Common myeloid progenitor, CD34-positive (primary cell): Measurements from ENCODE around the gene ACSS1.

Experiments
- CTCF ChIA-PET: fragments of 350-600 bp; sonication (Branson Sonifier 250); formaldehyde crosslinking; loops from one replicate; lab custom pipeline; 2021; ENCODE audit warnings: antibody characterized with exemption; lab: Charles Lee
- POLR2A ChIA-PET: fragments of 350-600 bp; sonication (Branson Sonifier 250); formaldehyde crosslinking; loops from one replicate; lab custom pipeline; 2021; ENCODE audit warnings: antibody characterized with exemption; lab: Charles Lee
- DNase-seq, 3 donors: peaks; one replicate each; pipeline versions ENCODE4 v3.0.0 to v3.0.0-alpha.2; 2013
- H3K27ac ChIP-seq, 2 experiments: 1 replicate in 1 of 2; 2 replicates in 1 of 2; pipeline ENCODE4 v1.7.0; 2013; ENCODE audit warnings: inconsistent platforms in 2 of 2, low read length in 2 of 2, mild to moderate bottlenecking in 2 of 2, low read depth in 1 of 2, moderate library complexity in 1 of 2; ENCODE audit not compliant: severe bottlenecking in 2 of 2, insufficient read depth in 1 of 2, poor library complexity in 1 of 2
- H3K27me3 ChIP-seq, 5 experiments: replicated peaks in 2 of 5; 1 replicate in 3 of 5; 2 replicates in 2 of 5; pipeline versions ENCODE4 v1.6.1 to v1.7.0; 2013; ENCODE audit warnings: low read length in 4 of 5, mild to moderate bottlenecking in 2 of 5, moderate library complexity in 2 of 5, inconsistent platforms in 1 of 5; ENCODE audit not compliant: insufficient read depth in 5 of 5, control insufficient read depth in 4 of 5
- H3K36me3 ChIP-seq, 4 experiments: 1 replicate in 2 of 4; 2 replicates in 2 of 4; pipeline versions ENCODE4 v1.6.1 to v1.7.0; 2013; ENCODE audit warnings: low read length in 3 of 4, control low read depth in 1 of 4, mild to moderate bottlenecking in 1 of 4; ENCODE audit not compliant: control insufficient read depth in 4 of 4, insufficient read depth in 4 of 4
- H3K4me1 ChIP-seq, 4 experiments: 1 replicate in 3 of 4; 2 replicates in 1 of 4; pipeline versions ENCODE4 v1.6.1 to v1.7.1; 2013; ENCODE audit warnings: low read length in 3 of 4, mild to moderate bottlenecking in 3 of 4, control low read depth in 1 of 4, inconsistent platforms in 1 of 4, moderate library complexity in 1 of 4; ENCODE audit not compliant: control insufficient read depth in 4 of 4, insufficient read depth in 4 of 4; ENCODE audit errors: control extremely low read depth in 1 of 4
- H3K4me3 ChIP-seq, 7 experiments: 1 replicate in 4 of 7; 2 replicates in 3 of 7; pipeline versions ENCODE4 v1.5.1 to v1.7.0; 2013; ENCODE audit warnings: mild to moderate bottlenecking in 7 of 7, low read length in 6 of 7, moderate library complexity in 6 of 7, inconsistent platforms in 2 of 7, low read depth in 2 of 7, control low read depth in 1 of 7; ENCODE audit not compliant: insufficient read depth in 4 of 7, control insufficient read depth in 1 of 7; ENCODE audit errors: extremely low read depth in 1 of 7
- H3K9me3 ChIP-seq, 5 experiments: 1 replicate in 4 of 5; 2 replicates in 1 of 5; pipeline versions ENCODE4 v1.6.1 to v1.7.1; 2013; ENCODE audit warnings: low read length in 4 of 5, mild to moderate bottlenecking in 2 of 5, inconsistent platforms in 1 of 5, low read depth in 1 of 5, moderate library complexity in 1 of 5; ENCODE audit not compliant: control insufficient read depth in 4 of 5, insufficient read depth in 2 of 5; ENCODE audit errors: control extremely low read depth in 1 of 5
- WGBS: methylation state at CpG from one replicate; pipeline ENCODE4 v1.1.5; 2013; ENCODE audit not compliant: insufficient coverage; 5-methylcytosine and 5-hydroxymethylcytosine counted together

The ACSS1 gene

DNA sequence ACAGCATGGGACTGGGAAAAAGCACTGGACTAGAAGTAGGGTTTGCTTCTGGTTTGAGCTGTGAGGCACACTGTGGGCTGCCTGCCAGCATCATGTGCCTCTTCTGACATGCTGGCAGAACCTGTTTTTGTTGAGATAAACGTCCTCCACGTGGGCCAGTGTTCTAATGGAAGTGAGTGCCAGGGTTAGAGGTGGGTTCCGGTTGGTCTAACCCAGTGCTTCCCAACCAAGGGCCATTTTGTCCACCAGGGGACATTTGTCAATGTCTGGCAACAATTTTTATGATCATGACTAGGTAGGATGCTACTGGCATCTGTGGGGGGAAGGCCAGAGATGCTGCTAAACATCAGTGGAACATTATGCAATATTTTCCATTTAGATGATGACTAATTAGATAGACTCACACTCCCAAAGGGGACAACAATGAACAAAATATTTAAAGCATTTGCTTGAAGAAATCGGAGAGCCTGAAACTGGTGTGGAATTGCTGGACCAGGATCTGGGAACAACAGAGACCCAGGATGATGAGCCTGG, 57.6 kb downstream of the ACSS1 start:
- Histone ChIP-seq H3K4me3 (no peak overlapping the region), H3K36me3 (peaks cover 0 to 18% (median 10%) of the 10 kb centered on the region in 4 experiments), H3K4me1 (peaks cover 0 to 15% (median 5%) of the 10 kb centered on the region in 4 experiments), H3K27me3 (no peaks in the 10 kb centered on the region), H3K27ac (no peak overlapping the region), H3K9me3 (peaks cover 0 to 3% (median 3%) of the 10 kb centered on the region in 5 experiments)
- 23% methylated on average over 4 of the region's 4 CpGs for WGBS
- ChIA-PET POLR2A (no interaction called here), CTCF (interaction anchor here (0.9 to 8.2 kb wide), 5 partner anchors 9 to 71 kb away, joined by 3 to 160 read pairs (median 3); no protein-coding TSS in a partner anchor)
- DNase-seq, result peak in 2 of 3 donors; percentile 55 to 70

DNA sequence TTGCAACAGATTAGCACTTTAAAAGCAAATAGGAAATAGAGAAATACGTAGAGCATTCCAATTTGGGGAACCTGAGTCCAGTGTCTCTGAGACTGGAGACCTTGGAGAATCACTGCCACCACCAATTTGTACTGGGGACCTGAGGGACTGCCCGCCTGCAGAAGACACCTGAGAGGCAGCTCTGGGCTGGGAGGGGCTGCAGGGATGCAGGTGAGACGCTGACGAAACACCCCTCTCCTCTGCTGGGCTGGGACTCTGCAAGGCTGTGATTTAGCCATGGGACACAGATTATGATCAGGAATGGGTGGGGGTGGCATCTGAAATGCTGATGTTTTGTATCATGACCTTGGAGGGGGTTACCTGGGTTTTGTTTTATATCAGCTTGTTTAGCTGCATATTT, 58.4 kb downstream of the ACSS1 start:
- no peak for DNase-seq
- CTCF ChIA-PET, result interaction anchor here (1.1 to 8.2 kb wide), 9 partner anchors 10 to 94 kb away, joined by 3 to 160 read pairs (median 3); no protein-coding TSS in a partner anchor
- Histone ChIP-seq H3K4me1 (peaks cover 0 to 20% (median 9%) of the 10 kb centered on the region in 4 experiments), H3K4me3 (no peak overlapping the region), H3K9me3 (peaks cover 0 to 3% (median 3%) of the 10 kb centered on the region in 5 experiments), H3K36me3 (peaks cover 0 to 14% (median 9%) of the 10 kb centered on the region in 4 experiments), H3K27me3 (no peaks in the 10 kb centered on the region), H3K27ac (no peak overlapping the region)
- POLR2A ChIA-PET, result no interaction called here
- 100% methylated on average over 4 of the region's 4 CpGs for WGBS

DNA sequence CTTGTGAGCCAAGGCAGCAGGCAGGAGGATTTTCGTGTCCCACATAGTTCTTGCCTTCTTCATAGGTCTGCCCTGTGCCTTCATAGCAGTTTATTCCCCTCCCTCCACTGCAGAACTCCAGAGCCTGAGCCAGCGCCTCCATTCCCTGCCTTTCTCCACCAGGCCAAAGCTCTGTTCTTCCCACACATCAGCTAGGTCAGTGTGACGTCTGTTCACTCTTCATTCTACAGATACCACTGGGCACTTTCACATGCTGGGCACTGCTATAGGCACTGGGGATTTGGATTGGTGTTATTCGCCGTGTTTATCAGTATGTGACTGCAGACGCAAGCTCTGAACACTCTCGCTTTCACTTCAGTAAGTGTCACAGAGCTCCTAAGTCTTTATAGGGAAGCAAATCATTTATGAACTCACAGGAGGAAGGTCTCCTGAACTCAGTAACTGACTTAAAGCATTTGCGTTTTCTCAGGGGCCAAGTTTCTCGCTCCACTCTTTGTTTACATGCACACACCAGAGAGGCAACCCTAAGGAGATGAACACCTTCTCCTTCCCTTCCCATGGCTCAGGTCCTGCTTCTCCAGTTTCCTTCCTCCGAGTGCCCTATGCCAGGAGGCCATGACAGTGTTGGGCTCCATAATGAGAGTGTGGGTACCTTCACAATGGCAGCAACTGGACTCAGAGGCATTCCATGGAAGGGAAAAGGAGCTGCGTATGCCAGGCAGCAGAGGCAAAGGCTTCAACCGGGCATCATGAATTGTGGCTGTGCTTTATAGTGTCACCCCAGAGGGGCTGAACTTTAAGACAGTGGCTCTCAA, 59.1 kb downstream of the ACSS1 start:
- CTCF ChIA-PET, result interaction anchor here (1.1 to 8.2 kb wide), 12 partner anchors 11 to 95 kb away, joined by 3 to 160 read pairs (median 3); no protein-coding TSS in a partner anchor
- DNase-seq, result no peak
- no peaks in the 10 kb centered on the region for H3K27me3 ChIP-seq
- 94% methylated on average over 11 of the region's 12 CpGs for WGBS
- H3K4me1 ChIP-seq, result peaks cover 0 to 22% (median 11%) of the 10 kb centered on the region in 4 experiments
- POLR2A ChIA-PET, result no interaction called here
- no peak overlapping the region for H3K4me3 ChIP-seq
- H3K27ac ChIP-seq, result no peak overlapping the region
- peaks cover 0 to 13% (median 5%) of the 10 kb centered on the region in 4 experiments for H3K36me3 ChIP-seq
- H3K9me3 ChIP-seq, result peaks cover 0 to 3% (median 3%) of the 10 kb centered on the region in 5 experiments

DNA sequence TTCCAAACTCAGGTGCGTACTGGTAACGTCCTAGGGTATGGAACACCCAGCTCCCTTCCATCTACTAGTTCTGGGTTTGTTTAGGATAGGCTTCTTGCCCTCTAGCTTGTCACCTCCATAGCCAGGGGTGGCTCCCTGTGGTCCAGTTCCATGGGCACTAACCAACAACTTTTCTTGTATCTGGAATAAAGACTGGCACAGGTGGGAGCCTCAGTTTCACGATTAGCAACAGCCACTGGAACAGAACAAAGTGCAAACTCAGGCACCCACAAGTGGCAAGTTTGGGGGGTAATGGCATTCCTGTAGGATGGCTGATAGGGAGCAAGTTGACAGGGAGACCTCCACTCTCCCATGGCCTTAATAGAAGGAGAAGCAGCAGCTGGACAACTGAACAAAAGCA, 59.8 kb downstream of the ACSS1 start:
- H3K36me3 ChIP-seq, result peaks cover 0 to 7% (median 4%) of the 10 kb centered on the region in 4 experiments
- no peak for DNase-seq
- no peak overlapping the region for H3K4me3 ChIP-seq
- POLR2A ChIA-PET, result no interaction called here
- H3K27me3 ChIP-seq, result no peaks in the 10 kb centered on the region
- peaks cover 0 to 29% (median 16%) of the 10 kb centered on the region in 4 experiments for H3K4me1 ChIP-seq
- peaks cover 0 to 3% (median 3%) of the 10 kb centered on the region in 5 experiments for H3K9me3 ChIP-seq
- CTCF ChIA-PET, result interaction anchor here (0.9 to 8.2 kb wide), 9 partner anchors 11 to 181 kb away, joined by 3 to 160 read pairs (median 3); no protein-coding TSS in a partner anchor
- 93% methylated on average over 3 of the region's 3 CpGs for WGBS
- no peak overlapping the region for H3K27ac ChIP-seq

DNA sequence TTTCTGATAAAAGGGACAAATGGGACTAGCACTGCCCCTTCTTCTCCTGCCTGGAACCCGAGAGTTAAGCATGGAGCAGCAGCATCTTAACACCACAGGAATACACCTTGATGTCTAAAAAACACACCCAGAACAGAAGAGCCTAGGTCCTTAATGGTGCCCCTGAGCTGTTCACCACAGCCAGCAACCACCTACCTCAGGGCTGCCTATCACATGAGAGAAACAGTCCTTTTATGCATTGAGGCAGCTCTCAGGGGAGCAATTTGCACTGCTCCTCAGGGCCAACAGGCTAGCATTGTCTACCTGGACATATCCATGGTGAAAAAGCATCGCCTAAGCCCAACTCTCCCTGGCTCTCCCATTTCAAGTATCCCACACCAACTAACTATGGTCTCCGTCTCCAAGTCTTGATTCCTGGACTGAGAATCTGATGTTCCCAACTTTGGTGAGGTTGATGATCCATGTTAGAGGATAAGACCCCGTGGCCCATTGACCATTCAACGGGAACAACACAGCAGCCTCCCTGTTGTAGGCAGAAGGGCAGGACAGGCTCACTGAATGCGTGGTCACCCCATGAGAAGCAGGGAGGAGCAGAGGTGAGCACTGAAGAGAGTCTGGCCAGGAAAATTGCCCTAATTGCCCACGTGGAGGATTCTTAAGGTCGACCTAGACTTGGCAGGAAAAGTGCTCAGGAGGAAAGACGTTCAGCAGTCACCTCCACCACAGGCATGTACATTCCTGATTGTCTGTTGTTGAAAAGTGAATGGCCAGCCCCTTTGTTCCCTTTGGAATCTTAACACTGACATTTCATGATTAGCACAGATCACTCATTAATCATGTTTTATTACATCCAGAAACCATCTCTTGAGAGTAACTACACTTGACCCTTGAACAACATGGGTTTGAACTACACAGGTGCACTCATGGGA, 61.2 kb downstream of the ACSS1 start:
- Histone ChIP-seq H3K27me3 (no peaks in the 10 kb centered on the region), H3K4me1 (peaks cover 0 to 40% (median 24%) of the 10 kb centered on the region in 4 experiments), H3K4me3 (no peak overlapping the region), H3K9me3 (no peaks in the 10 kb centered on the region), H3K27ac (no peak overlapping the region), H3K36me3 (no peaks in the 10 kb centered on the region)
- CTCF ChIA-PET, result interaction anchor here (1.0 to 8.2 kb wide), 13 partner anchors 9 to 402 kb away, joined by 3 to 160 read pairs (median 8); partner anchors contain the start of gene ACSS1
- DNase-seq, result no peak
- WGBS, result 83% methylated on average over 8 of the region's 9 CpGs
- POLR2A ChIA-PET, result no interaction called here

DNA sequence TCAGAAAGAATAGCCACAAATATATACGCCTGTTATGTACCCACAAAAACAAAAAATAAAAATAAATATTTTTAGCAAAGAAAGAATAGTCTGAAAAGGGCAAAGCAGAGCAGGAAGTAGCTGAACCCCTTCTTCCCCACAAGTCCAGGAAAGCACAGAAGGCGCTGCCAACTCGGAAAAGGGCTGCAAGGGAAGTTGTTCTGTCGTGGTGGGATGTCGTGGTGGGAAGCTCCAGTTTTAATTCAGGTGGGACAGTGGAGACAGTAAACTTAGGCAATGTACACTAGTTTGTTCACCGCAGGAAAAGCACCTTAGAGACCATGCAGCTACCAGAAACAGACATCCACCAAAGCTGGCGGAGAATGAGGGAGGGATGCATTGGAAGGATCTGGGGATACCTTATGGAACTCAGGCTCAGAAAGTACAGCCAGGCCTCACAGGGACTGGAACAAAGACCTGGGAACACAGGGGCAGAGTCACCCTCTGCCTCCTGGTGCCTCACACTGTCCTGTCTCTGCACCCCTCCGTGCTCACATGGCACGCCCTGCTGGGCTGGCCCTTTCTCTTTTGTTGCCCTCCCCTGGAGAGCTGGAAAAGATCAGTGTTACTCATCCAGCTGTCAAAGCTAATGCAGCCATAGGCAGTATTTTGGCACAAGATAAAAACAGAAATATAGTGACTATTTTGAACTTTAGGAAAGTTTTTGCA, 62.0 kb downstream of the ACSS1 start:
- H3K4me1 ChIP-seq, result peaks cover 0 to 48% (median 32%) of the 10 kb centered on the region in 4 experiments

More for the DNA sequence above, 62.0 kb downstream of the ACSS1 start:
- 92% methylated on average over 2 of the region's 9 CpGs for WGBS
- POLR2A ChIA-PET, result interaction anchor here (0.6 to 0.8 kb wide), 2 partner anchors 63 to 69 kb away, joined by 3 read pairs; partner anchors contain the start of gene ACSS1
- no peak for DNase-seq
- CTCF ChIA-PET, result interaction anchor here (1.0 to 8.2 kb wide), 21 partner anchors 10 to 403 kb away, joined by 3 to 160 read pairs (median 6); partner anchors contain the start of gene ACSS1
- Histone ChIP-seq H3K36me3 (no peaks in the 10 kb centered on the region), H3K27me3 (no peaks in the 10 kb centered on the region), H3K27ac (no peak overlapping the region), H3K9me3 (no peaks in the 10 kb centered on the region), H3K4me3 (no peak overlapping the region)
